GM06990 (cell line): Measurements from ENCODE around the gene ABLIM1.

ENCODE experiments used
- DNase-seq: peaks from one replicate; pipeline ENCODE4 v3.0.0-alpha.2; 2011; ENCODE audit not compliant: insufficient read length; ENCODE audit errors: extremely low read depth
- H3K27me3 ChIP-seq: replicated peaks from 2 replicates; pipeline ENCODE4 v1.6.0; 2011; ENCODE audit warnings: low read length; ENCODE audit not compliant: control insufficient read depth, insufficient read depth
- H3K36me3 ChIP-seq: 2 replicates; pipeline ENCODE4 v1.5.1; 2011; ENCODE audit warnings: low read length; ENCODE audit not compliant: control insufficient read depth, insufficient read depth
- H3K4me3 ChIP-seq: replicated peaks from 2 replicates; pipeline ENCODE4 v1.5.1; 2011; ENCODE audit warnings: low read depth, mild to moderate bottlenecking, control low read depth, low read length
- TF ChIP-seq, protein P1 (sequence below): IDR thresholded peaks from 2 replicates; pipeline ENCODE4 v1.5.1; 2011; ENCODE audit warnings: low read length, control low read depth, mild to moderate bottlenecking, inconsistent platforms; ENCODE audit not compliant: insufficient read depth, poor library complexity, severe bottlenecking

Gene ABLIM1

DNA sequence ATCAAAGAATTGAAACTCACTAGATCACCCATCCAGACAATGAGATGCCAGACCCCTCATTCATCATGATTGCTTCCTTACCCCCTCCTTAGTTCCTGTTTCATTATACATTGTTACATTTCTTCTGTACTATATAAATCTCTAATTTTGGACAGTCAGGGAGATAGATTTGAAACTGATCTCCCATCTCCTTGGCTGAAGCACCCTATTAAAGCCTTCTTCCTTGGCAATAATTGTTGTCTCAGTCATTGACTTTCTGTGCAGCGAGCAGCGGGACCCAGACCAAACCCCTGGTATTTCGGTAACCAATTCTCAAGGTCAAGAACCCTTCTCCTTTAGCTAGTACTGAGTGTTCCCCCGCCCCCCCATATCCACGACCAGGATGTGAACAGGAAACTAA, 100.2 kb downstream of the ABLIM1 start:
- DNase-seq = no peak
- TF ChIP-seq, protein P1, sequence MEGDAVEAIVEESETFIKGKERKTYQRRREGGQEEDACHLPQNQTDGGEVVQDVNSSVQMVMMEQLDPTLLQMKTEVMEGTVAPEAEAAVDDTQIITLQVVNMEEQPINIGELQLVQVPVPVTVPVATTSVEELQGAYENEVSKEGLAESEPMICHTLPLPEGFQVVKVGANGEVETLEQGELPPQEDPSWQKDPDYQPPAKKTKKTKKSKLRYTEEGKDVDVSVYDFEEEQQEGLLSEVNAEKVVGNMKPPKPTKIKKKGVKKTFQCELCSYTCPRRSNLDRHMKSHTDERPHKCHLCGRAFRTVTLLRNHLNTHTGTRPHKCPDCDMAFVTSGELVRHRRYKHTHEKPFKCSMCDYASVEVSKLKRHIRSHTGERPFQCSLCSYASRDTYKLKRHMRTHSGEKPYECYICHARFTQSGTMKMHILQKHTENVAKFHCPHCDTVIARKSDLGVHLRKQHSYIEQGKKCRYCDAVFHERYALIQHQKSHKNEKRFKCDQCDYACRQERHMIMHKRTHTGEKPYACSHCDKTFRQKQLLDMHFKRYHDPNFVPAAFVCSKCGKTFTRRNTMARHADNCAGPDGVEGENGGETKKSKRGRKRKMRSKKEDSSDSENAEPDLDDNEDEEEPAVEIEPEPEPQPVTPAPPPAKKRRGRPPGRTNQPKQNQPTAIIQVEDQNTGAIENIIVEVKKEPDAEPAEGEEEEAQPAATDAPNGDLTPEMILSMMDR = no peak
- Histone ChIP-seq H3K27me3 (no peaks in the 10 kb centered on the region; the same call in none of the 2 replicates), H3K36me3 (no peaks in the 10 kb centered on the region), H3K4me3 (no peak overlapping the region)

- H3K36me3 ChIP-seq = no peaks in the 10 kb centered on the region
- TF ChIP-seq, protein P1 = no peak
- H3K4me3 ChIP-seq = no peak overlapping the region
- no peak for DNase-seq
- H3K27me3 ChIP-seq = no peaks in the 10 kb centered on the region; the same call in none of the 2 replicates
Measured at GRCh38 chr10:114556236-114557122, 101.6 kb downstream of the ABLIM1 start.

GRCh38 chr10:114553436-114553835, 104.6 kb downstream of the ABLIM1 start:
- TF ChIP-seq, protein P1 = no peak
- no peak for DNase-seq
- Histone ChIP-seq H3K4me3 (no peak overlapping the region), H3K36me3 (no peaks in the 10 kb centered on the region), H3K27me3 (no peaks in the 10 kb centered on the region; the same call in none of the 2 replicates)

DNA sequence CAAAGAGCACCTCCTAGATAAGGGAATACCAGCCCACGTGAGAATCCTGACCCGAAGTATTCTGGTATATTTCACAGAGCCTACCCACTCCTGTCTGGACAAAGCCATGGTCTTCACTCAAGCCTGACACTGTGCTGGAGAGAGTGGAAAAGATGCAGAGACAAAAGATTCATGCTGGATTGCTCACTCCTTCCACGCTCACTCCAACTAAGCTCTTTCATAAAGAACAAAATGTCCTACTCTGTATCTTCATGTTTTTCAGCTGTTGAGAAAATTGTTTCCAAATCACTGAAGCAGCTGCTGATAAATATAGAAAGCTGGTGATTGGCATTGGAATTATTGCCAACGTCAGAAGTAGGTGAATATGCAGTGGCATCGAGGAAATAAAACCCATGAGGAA, 106.0 kb downstream of the ABLIM1 start:
- DNase-seq = no peak
- TF ChIP-seq, protein P1 = no peak
- no peaks in the 10 kb centered on the region; the same call in none of the 2 replicates for H3K27me3 ChIP-seq
- no peak overlapping the region for H3K4me3 ChIP-seq
- H3K36me3 ChIP-seq = no peaks in the 10 kb centered on the region

DNA sequence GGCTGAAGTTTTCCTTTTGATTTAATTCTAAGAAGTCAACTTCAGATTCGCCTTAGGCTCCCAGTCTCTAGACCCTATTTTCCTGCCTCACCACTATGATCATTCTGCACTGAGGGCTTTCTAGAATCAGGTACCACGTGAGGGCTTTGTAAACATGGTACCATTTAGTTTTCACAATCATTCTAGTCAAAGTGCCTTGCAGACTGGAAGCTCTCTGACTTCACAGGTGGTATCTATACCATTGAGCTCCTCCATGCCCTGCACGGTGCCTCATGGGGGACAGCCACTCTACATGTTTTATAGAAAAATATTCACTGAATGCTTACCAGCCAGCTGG, 106.5 kb downstream of the ABLIM1 start:
- DNase-seq = no peak

More for the DNA sequence above, 106.5 kb downstream of the ABLIM1 start:
- H3K4me3 ChIP-seq = no peak overlapping the region
- H3K36me3 ChIP-seq = no peaks in the 10 kb centered on the region
- no peaks in the 10 kb centered on the region; the same call in none of the 2 replicates for H3K27me3 ChIP-seq
- TF ChIP-seq, protein P1 = no peak
